ENCODE measurements around the gene PTK7. TPM values are rescaled to one million over a fixed set of nuclear protein-coding genes. Genes with fewer than 3 reads are reported as not detected.

The PTK7 gene
- total and polyA plus RNA-seq, 2 donors (not counting 1 experiment from before 2014, with no cell fraction given) = not detected

- 92% methylated on average over 11 of the region's 12 CpGs for WGBS (ENCODE audit: insufficient coverage)
- no peak overlapping the region for H3K9ac ChIP-seq (ENCODE audit: low read length)
- Mint-ChIP-seq H3K27ac (no peak overlapping the region), H3K27me3 (peaks cover 6% of the 10 kb centered on the region), H3K9me3 (ENCODE audit: insufficient read depth) (no peaks in the 10 kb centered on the region), H3K4me1 (no peaks in the 10 kb centered on the region), H3K4me3 (no peak overlapping the region)
- no peaks in the 10 kb centered on the region for H3K27me3 ChIP-seq (replicated peaks in 1 of 4; ENCODE audit: control extremely low read depth in 1 of 4, control insufficient read depth in 3 of 4, insufficient read depth in 4 of 4, low read length in 3 of 4)
- no peak for TF ChIP-seq CTCF (IDR thresholded peaks at IDR 0.05)
- TF ChIP-seq EZH2 (IDR thresholded peaks at IDR 0.05; ENCODE audit: borderline replicate concordance, insufficient read depth, low read depth, low read length, poor library complexity, severe bottlenecking) = no peak
- DNase-seq = no peak
- H3K27ac ChIP-seq (ENCODE audit: low read length in 2 of 2) = no peak overlapping the region
- H3K9me3 ChIP-seq (ENCODE audit: control extremely low read depth in 1 of 3, control insufficient read depth in 2 of 3, insufficient read depth in 1 of 3, low read length in 2 of 3) = no peaks in the 10 kb centered on the region
- no peaks in the 10 kb centered on the region for H3K79me2 ChIP-seq (ENCODE audit: control insufficient read depth, insufficient read depth, low read length)
- H4K20me1 ChIP-seq (ENCODE audit: control insufficient read depth, insufficient read depth, low read length, poor library complexity, severe bottlenecking) = no peaks in the 10 kb centered on the region
- no peak overlapping the region for H3K4me3 ChIP-seq (ENCODE audit: control extremely low read depth in 1 of 5, extremely low read depth in 1 of 5, insufficient read depth in 1 of 5, low read depth in 2 of 5, low read length in 4 of 5)
- H3K4me1 ChIP-seq (ENCODE audit: control insufficient read depth in 2 of 2, insufficient read depth in 2 of 2, low read length in 2 of 2) = no peaks in the 10 kb centered on the region
- CTCF ChIA-PET = interaction anchor here (0.6 kb wide), 1 partner anchor 500 kb away, joined by 3 read pairs; no protein-coding TSS in a partner anchor
- no peak for ATAC-seq (ENCODE audit: low read depth)
- H3K36me3 ChIP-seq (replicated peaks in 1 of 2; ENCODE audit: control extremely low read depth in 1 of 2, control insufficient read depth in 1 of 2, extremely low read depth in 1 of 2, insufficient read depth in 2 of 2, low read length in 1 of 2) = no peaks in the 10 kb centered on the region
- no peak overlapping the region for H3K4me2 ChIP-seq (replicated peaks; ENCODE audit: low read depth, low read length, poor library complexity, severe bottlenecking)
- intact Hi-C loops (cut with micrococcal nuclease) = no loop called here
- POLR2A ChIA-PET = no interaction called here
- no peak overlapping the region for H2AFZ ChIP-seq (ENCODE audit: insufficient read depth, low read depth, low read length, poor library complexity, severe bottlenecking)
Measured at GRCh38 chr6:43127180-43127579, 51.1 kb downstream of the PTK7 start.

- H3K27me3 ChIP-seq (replicated peaks in 1 of 4; ENCODE audit: control extremely low read depth in 1 of 4, control insufficient read depth in 3 of 4, insufficient read depth in 4 of 4, low read length in 3 of 4) = no peaks in the 10 kb centered on the region
- H4K20me1 ChIP-seq (ENCODE audit: control insufficient read depth, insufficient read depth, low read length, poor library complexity, severe bottlenecking) = no peaks in the 10 kb centered on the region
- H3K9ac ChIP-seq (ENCODE audit: low read length) = no peak overlapping the region
- no peaks in the 10 kb centered on the region for H3K36me3 ChIP-seq (replicated peaks in 1 of 2; ENCODE audit: control extremely low read depth in 1 of 2, control insufficient read depth in 1 of 2, extremely low read depth in 1 of 2, insufficient read depth in 2 of 2, low read length in 1 of 2)
- no peaks in the 10 kb centered on the region for H3K9me3 Mint-ChIP-seq (ENCODE audit: insufficient read depth)
- intact Hi-C loops (cut with micrococcal nuclease) = no loop called here
- H3K4me2 ChIP-seq (replicated peaks; ENCODE audit: low read depth, low read length, poor library complexity, severe bottlenecking) = no peak overlapping the region
- H3K79me2 ChIP-seq (ENCODE audit: control insufficient read depth, insufficient read depth, low read length) = no peaks in the 10 kb centered on the region
- no peaks in the 10 kb centered on the region for H3K9me3 ChIP-seq (ENCODE audit: control extremely low read depth in 1 of 3, control insufficient read depth in 2 of 3, insufficient read depth in 1 of 3, low read length in 2 of 3)
- no peak for TF ChIP-seq EZH2 (IDR thresholded peaks at IDR 0.05; ENCODE audit: borderline replicate concordance, insufficient read depth, low read depth, low read length, poor library complexity, severe bottlenecking)
- TF ChIP-seq CTCF (IDR thresholded peaks at IDR 0.05) = no peak
- H3K27ac Mint-ChIP-seq = no peak overlapping the region
- H3K27me3 Mint-ChIP-seq = peaks cover 6% of the 10 kb centered on the region
- ATAC-seq (ENCODE audit: low read depth) = no peak
- 98% methylated on average over 11 of the region's 11 CpGs for WGBS (ENCODE audit: insufficient coverage)
- no peak overlapping the region for H2AFZ ChIP-seq (ENCODE audit: insufficient read depth, low read depth, low read length, poor library complexity, severe bottlenecking)
- ChIA-PET POLR2A (no interaction called here), CTCF (interaction anchor here (0.6 kb wide), 1 partner anchor 501 kb away, joined by 3 read pairs; no protein-coding TSS in a partner anchor)
- H3K4me3 ChIP-seq (ENCODE audit: control extremely low read depth in 1 of 5, extremely low read depth in 1 of 5, insufficient read depth in 1 of 5, low read depth in 2 of 5, low read length in 4 of 5) = no peak overlapping the region
- H3K4me1 Mint-ChIP-seq = no peaks in the 10 kb centered on the region
- no peak overlapping the region for H3K27ac ChIP-seq (ENCODE audit: low read length in 2 of 2)
- H3K4me3 Mint-ChIP-seq = no peak overlapping the region
- no peak for DNase-seq
- no peaks in the 10 kb centered on the region for H3K4me1 ChIP-seq (ENCODE audit: control insufficient read depth in 2 of 2, insufficient read depth in 2 of 2, low read length in 2 of 2)
Measured at GRCh38 chr6:43127877-43128276, 51.8 kb downstream of the PTK7 start.
